Fibroblast of the aortic adventitia (primary cell): ENCODE data around the gene USF3. TPM values are rescaled to one million over a fixed set of nuclear protein-coding genes. Genes with fewer than 3 reads are reported as not detected.

Source experiments
- DNase-seq: peaks from one replicate; pipeline ENCODE4 v3.0.0-alpha.2; 2010; ENCODE audit warnings: low read depth
- H3K4me3 ChIP-seq: 2 replicates; pipeline ENCODE4 v1.5.1; 2011; ENCODE audit warnings: low read depth, mild to moderate bottlenecking, control low read depth, low read length, moderate library complexity
- CTCF ChIP-seq: IDR thresholded peaks from 2 replicates; pipeline ENCODE4 v1.5.1; 2011; ENCODE audit warnings: mild to moderate bottlenecking, low read length, control low read depth, inconsistent platforms; ENCODE audit not compliant: insufficient read depth
- total RNA-seq: library from RNA; depleted of rRNA; stranded (reverse); fragments of >200 nt; gene quantifications from 2 replicates; pipeline ENCODE4 v1.2.3, GENCODE V29; 2012; ENCODE audit warnings: low replicate concordance

The USF3 gene
- total RNA-seq, 1 donor: 12.9 TPM

- TF ChIP-seq CTCF: no peak
- no peak for DNase-seq
These were observed 12.1 kb downstream of the USF3 start for GRCh38 chr3:113684271-113684819.

GRCh38 chr3:113678773-113679172 is 17.7 kb downstream of the USF3 start:
- no peak for DNase-seq
- H3K4me3 ChIP-seq: no peak overlapping the region
- no peak for TF ChIP-seq CTCF

More at GRCh38 chr3:113684271-113684819, 12.1 kb downstream of the USF3 start:
- H3K4me3 ChIP-seq: no peak overlapping the region

GRCh38 chr3:113677737-113678136 is 18.7 kb downstream of the USF3 start:
- no peak overlapping the region for H3K4me3 ChIP-seq
- no peak for DNase-seq
- no peak for TF ChIP-seq CTCF

GRCh38 chr3:113676261-113676660 is 20.2 kb downstream of the USF3 start:
- no peak for DNase-seq
- no peak for TF ChIP-seq CTCF
- no peak overlapping the region for H3K4me3 ChIP-seq

GRCh38 chr3:113673593-113673992 is 22.8 kb downstream of the USF3 start:
- no peak for DNase-seq
- no peak for TF ChIP-seq CTCF
- H3K4me3 ChIP-seq: no peak overlapping the region

GRCh38 chr3:113668015-113668414 is 28.4 kb downstream of the USF3 start:
- no peak for TF ChIP-seq CTCF
- peak; percentile 3 for DNase-seq
- H3K4me3 ChIP-seq: no peak overlapping the region

GRCh38 chr3:113664523-113665094 is 31.8 kb downstream of the USF3 start:
- no peak for TF ChIP-seq CTCF
- H3K4me3 ChIP-seq: no peak overlapping the region
- DNase-seq: no peak
